H9 (cell line): Measurements from ENCODE around the gene NEK6. TPM values are rescaled to one million over a fixed set of nuclear protein-coding genes. Genes with fewer than 3 reads are reported as not detected.

ENCODE experiments used
- DNase-seq: peaks from one replicate; pipeline ENCODE4 v3.0.0-alpha.2; 2017
- H2AFZ ChIP-seq: one replicate; pipeline ENCODE4 v1.6.1; 2013; ENCODE audit warnings: mild to moderate bottlenecking, low read length, control low read depth, moderate library complexity
- H2AK5ac ChIP-seq: 2 replicates; pipeline ENCODE4 v1.6.1; 2013; ENCODE audit warnings: low read length, control low read depth, mixed read lengths; ENCODE audit not compliant: insufficient read length
- H2BK120ac ChIP-seq: one replicate; pipeline ENCODE4 v1.6.1; 2013; ENCODE audit warnings: low read depth, mild to moderate bottlenecking, low read length, control low read depth, inconsistent platforms; ENCODE audit not compliant: poor library complexity, severe bottlenecking
- H2BK12ac ChIP-seq: 2 replicates; pipeline ENCODE4 v1.6.1; 2013; ENCODE audit warnings: low read length, control low read depth, mixed read lengths, low read depth; ENCODE audit not compliant: insufficient read length
- H2BK15ac ChIP-seq: 2 replicates; pipeline ENCODE4 v1.6.1; 2013; ENCODE audit warnings: low read depth, low read length, control low read depth
- H2BK20ac ChIP-seq: one replicate; pipeline ENCODE4 v1.6.1; 2013; ENCODE audit warnings: low read depth, mild to moderate bottlenecking, low read length, control low read depth, inconsistent platforms; ENCODE audit not compliant: poor library complexity, severe bottlenecking
- H2BK5ac ChIP-seq: 2 replicates; pipeline ENCODE4 v1.6.1; 2013; ENCODE audit warnings: low read length, control low read depth, mixed read lengths; ENCODE audit not compliant: insufficient read length
- H3K14ac ChIP-seq: 2 replicates; pipeline ENCODE4 v1.6.1; 2013; ENCODE audit warnings: low read length, control low read depth; ENCODE audit not compliant: insufficient read depth
- H3K18ac ChIP-seq: 2 replicates; pipeline ENCODE4 v1.6.1; 2013; ENCODE audit warnings: low read depth, mild to moderate bottlenecking, mixed read lengths, low read length, control low read depth; ENCODE audit not compliant: insufficient read length
- H3K23ac ChIP-seq: 2 replicates; pipeline ENCODE4 v1.6.1; 2013; ENCODE audit warnings: low read length, control low read depth, mixed read lengths, low read depth; ENCODE audit not compliant: insufficient read length
- H3K23me2 ChIP-seq: 2 replicates; pipeline ENCODE4 v1.6.1; 2013; ENCODE audit warnings: low read depth, mild to moderate bottlenecking, mixed read lengths, low read length, control low read depth; ENCODE audit not compliant: insufficient read length, poor library complexity, severe bottlenecking
- H3K27ac ChIP-seq: 2 replicates; pipeline ENCODE4 v1.5.1; 2013; ENCODE audit warnings: low read length, control low read depth, mixed read lengths, low read depth; ENCODE audit not compliant: insufficient read length
- H3K27me3 ChIP-seq: 2 replicates; pipeline ENCODE4 v1.6.1; 2013; ENCODE audit warnings: low read length, control low read depth, inconsistent platforms; ENCODE audit not compliant: insufficient read depth
- H3K4ac ChIP-seq: 2 replicates; pipeline ENCODE4 v1.6.1; 2013; ENCODE audit warnings: low read depth, mild to moderate bottlenecking, control low read depth, inconsistent platforms, low read length, moderate library complexity
- H3K4me1 ChIP-seq: 2 replicates; pipeline ENCODE4 v1.6.1; 2013; ENCODE audit warnings: low read length, control low read depth, inconsistent platforms; ENCODE audit not compliant: insufficient read depth
- H3K4me2 ChIP-seq: 2 replicates; pipeline ENCODE4 v1.6.1; 2013; ENCODE audit warnings: low read length, control low read depth, mixed read lengths; ENCODE audit not compliant: insufficient read length, insufficient read depth
- H3K56ac ChIP-seq: 2 replicates; pipeline ENCODE4 v1.6.1; 2013; ENCODE audit warnings: low read depth, mild to moderate bottlenecking, mixed read lengths, low read length, control low read depth; ENCODE audit not compliant: insufficient read length
- H3K79me1 ChIP-seq: 2 replicates; pipeline ENCODE4 v1.6.1; 2013; ENCODE audit warnings: low read depth, mild to moderate bottlenecking, moderate library complexity, low read length, control low read depth, inconsistent platforms; ENCODE audit not compliant: insufficient read depth, poor library complexity, severe bottlenecking
- H3K79me2 ChIP-seq: 2 replicates; pipeline ENCODE4 v1.6.1; 2013; ENCODE audit warnings: low read length, control low read depth, inconsistent platforms; ENCODE audit not compliant: insufficient read depth
- H3K9ac ChIP-seq: 2 replicates; pipeline ENCODE4 v1.6.1; 2013; ENCODE audit warnings: low read length, control low read depth, mixed read lengths; ENCODE audit not compliant: insufficient read length; ENCODE audit errors: extremely low read depth
- H3K9me3 ChIP-seq: one replicate; pipeline ENCODE4 v1.6.1; 2013; ENCODE audit warnings: low read depth, low read length, inconsistent platforms; ENCODE audit not compliant: control insufficient read depth
- H3T11ph ChIP-seq: one replicate; pipeline ENCODE4 v1.6.1; 2013; ENCODE audit warnings: mild to moderate bottlenecking, low read length, control low read depth, inconsistent platforms
- H4K20me1 ChIP-seq: one replicate; pipeline ENCODE4 v1.6.1; 2013; ENCODE audit not compliant: control insufficient read depth, insufficient read length, insufficient read depth
- H4K5ac ChIP-seq: 2 replicates; pipeline ENCODE4 v1.6.1; 2013; ENCODE audit warnings: low read depth, mild to moderate bottlenecking, mixed read lengths, low read length, control low read depth; ENCODE audit not compliant: insufficient read length
- H4K8ac ChIP-seq: replicated peaks from 2 replicates; pipeline ENCODE4 v1.6.1; 2013; ENCODE audit warnings: low read length, control low read depth, mixed read lengths, low read depth; ENCODE audit not compliant: insufficient read length
- H4K91ac ChIP-seq: 2 replicates; pipeline ENCODE4 v1.6.1; 2013; ENCODE audit warnings: low read depth, mild to moderate bottlenecking, moderate library complexity, mixed read lengths, low read length, control low read depth; ENCODE audit not compliant: insufficient read length
- H3K27ac Mint-ChIP-seq, 3 experiments: 2 replicates in 2 of 3; 3 replicates in 1 of 3; pipeline ENCODE4 v1.8.0; 2020 to 2021; ENCODE audit warnings: mixed read lengths in 3 of 3, mild to moderate bottlenecking in 1 of 3, moderate library complexity in 1 of 3
- H3K27me3 Mint-ChIP-seq: 2 replicates; pipeline ENCODE4 v1.8.0; 2021; ENCODE audit warnings: low read depth, mild to moderate bottlenecking, moderate library complexity, mixed read lengths
- H3K36me3 Mint-ChIP-seq, 3 experiments: 2 replicates in 2 of 3; 3 replicates in 1 of 3; pipeline ENCODE4 v1.8.0; 2020 to 2021; ENCODE audit warnings: low read depth in 3 of 3, mixed read lengths in 3 of 3; ENCODE audit not compliant: insufficient read depth in 1 of 3
- H3K4me1 Mint-ChIP-seq, 2 experiments: 2 replicates each; pipeline ENCODE4 v1.8.0; 2020; ENCODE audit warnings: mixed read lengths in 2 of 2
- H3K4me3 Mint-ChIP-seq, 2 experiments: 2 replicates in 1 of 2; 3 replicates in 1 of 2; pipeline ENCODE4 v1.8.0; 2020 to 2021; ENCODE audit warnings: mild to moderate bottlenecking in 2 of 2, mixed read lengths in 2 of 2, moderate library complexity in 1 of 2
- H3K9me3 Mint-ChIP-seq, 2 experiments: 2 replicates in 1 of 2; 3 replicates in 1 of 2; pipeline ENCODE4 v1.8.0; 2020; ENCODE audit warnings: mild to moderate bottlenecking in 2 of 2, mixed read lengths in 2 of 2, moderate library complexity in 1 of 2
- WGBS: extraction: QIAGEN DNeasy Blood & Tissue Kit; methylation state at CpG from one replicate; pipeline ENCODE4 v1.1.7; 2013; ENCODE audit warnings: missing lambda C conversion rate, low lambda C conversion rate, mixed read lengths; ENCODE audit not compliant: insufficient read length; ENCODE audit errors: extremely low coverage; 5-methylcytosine and 5-hydroxymethylcytosine counted together
- total RNA-seq: library from RNA; stranded (reverse); gene quantifications from 2 replicates; pipeline ENCODE4 v1.2.1, GENCODE V29; 2021
- TF ChIP-seq, protein P1 (sequence below): fragments of 200-600 bp; sonication (generic); conservative IDR thresholded peaks from 3 replicates; pipeline ENCODE4 v1.8.0; 2021; ENCODE audit warnings: antibody characterized with exemption, mild to moderate bottlenecking

Gene NEK6
- total RNA-seq, 1 experiment from 2014 or later, result 14.3 TPM

DNA sequence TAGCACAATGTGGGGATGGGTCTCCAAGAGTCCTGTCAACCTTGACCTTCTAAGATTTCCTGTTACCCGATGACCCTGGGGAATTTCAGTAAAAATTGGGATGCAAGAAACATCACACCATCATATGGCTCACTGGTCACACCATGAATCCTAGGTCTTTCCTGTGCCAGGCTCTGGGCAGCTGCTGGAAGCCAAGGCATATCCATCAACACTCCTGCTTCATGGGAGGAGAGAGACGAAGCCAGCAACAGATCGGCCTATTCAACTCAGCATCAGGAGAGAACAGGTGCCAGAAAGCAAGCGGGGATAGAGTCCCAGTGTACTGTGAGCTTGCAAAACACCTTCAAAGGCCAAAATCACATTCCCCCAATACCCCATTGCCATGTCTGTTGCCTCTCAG is 6.5 kb upstream of the NEK6 start:
- Mint-ChIP-seq H3K9me3 (peaks cover 0 to 4% of the 10 kb centered on the region in 2 experiments; a peak in 2 of 5 replicates), H3K27me3 (no peaks in the 10 kb centered on the region; the same call in none of the 2 replicates), H3K36me3 (no peaks in the 10 kb centered on the region), H3K4me3 (no peak overlapping the region), H3K27ac (no peak overlapping the region; a peak in 1 of 7 replicates), H3K4me1 (peaks cover 10 to 18% of the 10 kb centered on the region in 2 experiments)
- no peak overlapping the region for H2BK15ac ChIP-seq
- H3T11ph ChIP-seq, result no peak overlapping the region
- H2BK120ac ChIP-seq, result no peak overlapping the region
- no peak overlapping the region for H4K8ac ChIP-seq
- no CpG with 5 or more reads among the region's 4 CpGs for WGBS
- no peak overlapping the region for H3K56ac ChIP-seq
- H3K18ac ChIP-seq, result no peak overlapping the region
- no peak overlapping the region for H3K23ac ChIP-seq
- no peaks in the 10 kb centered on the region for H3K9me3 ChIP-seq
- no peak overlapping the region for H4K5ac ChIP-seq
- no peaks in the 10 kb centered on the region for H3K23me2 ChIP-seq
- DNase-seq, result no peak
- no peaks in the 10 kb centered on the region; the same call in 1 of the 2 replicates for H3K4me1 ChIP-seq
- TF ChIP-seq, protein P1, sequence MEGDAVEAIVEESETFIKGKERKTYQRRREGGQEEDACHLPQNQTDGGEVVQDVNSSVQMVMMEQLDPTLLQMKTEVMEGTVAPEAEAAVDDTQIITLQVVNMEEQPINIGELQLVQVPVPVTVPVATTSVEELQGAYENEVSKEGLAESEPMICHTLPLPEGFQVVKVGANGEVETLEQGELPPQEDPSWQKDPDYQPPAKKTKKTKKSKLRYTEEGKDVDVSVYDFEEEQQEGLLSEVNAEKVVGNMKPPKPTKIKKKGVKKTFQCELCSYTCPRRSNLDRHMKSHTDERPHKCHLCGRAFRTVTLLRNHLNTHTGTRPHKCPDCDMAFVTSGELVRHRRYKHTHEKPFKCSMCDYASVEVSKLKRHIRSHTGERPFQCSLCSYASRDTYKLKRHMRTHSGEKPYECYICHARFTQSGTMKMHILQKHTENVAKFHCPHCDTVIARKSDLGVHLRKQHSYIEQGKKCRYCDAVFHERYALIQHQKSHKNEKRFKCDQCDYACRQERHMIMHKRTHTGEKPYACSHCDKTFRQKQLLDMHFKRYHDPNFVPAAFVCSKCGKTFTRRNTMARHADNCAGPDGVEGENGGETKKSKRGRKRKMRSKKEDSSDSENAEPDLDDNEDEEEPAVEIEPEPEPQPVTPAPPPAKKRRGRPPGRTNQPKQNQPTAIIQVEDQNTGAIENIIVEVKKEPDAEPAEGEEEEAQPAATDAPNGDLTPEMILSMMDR, result no peak
- H3K27me3 ChIP-seq, result no peaks in the 10 kb centered on the region
- H4K91ac ChIP-seq, result no peak overlapping the region
- H3K4ac ChIP-seq, result no peak overlapping the region
- no peaks in the 10 kb centered on the region for H4K20me1 ChIP-seq
- H3K14ac ChIP-seq, result no peak overlapping the region
- H3K27ac ChIP-seq, result no peak overlapping the region
- no peak overlapping the region for H3K4me2 ChIP-seq
- no peak overlapping the region for H2AK5ac ChIP-seq
- no peaks in the 10 kb centered on the region for H3K79me1 ChIP-seq
- H2BK12ac ChIP-seq, result no peak overlapping the region
- H2BK20ac ChIP-seq, result no peak overlapping the region
- H3K9ac ChIP-seq, result no peak overlapping the region
- H2AFZ ChIP-seq, result no peak overlapping the region
- H3K79me2 ChIP-seq, result no peaks in the 10 kb centered on the region
- H2BK5ac ChIP-seq, result no peak overlapping the region
